ENCODE data around the gene TSC22D2. TPM values are rescaled to one million over a fixed set of nuclear protein-coding genes. Genes with fewer than 3 reads are reported as not detected.
A peak's percentile ranks its signal among the peaks of the same experiment; 100 is the strongest.

Gene TSC22D2
- total RNA-seq, 1 experiment from 2014 or later: 20.0 TPM

DNA sequence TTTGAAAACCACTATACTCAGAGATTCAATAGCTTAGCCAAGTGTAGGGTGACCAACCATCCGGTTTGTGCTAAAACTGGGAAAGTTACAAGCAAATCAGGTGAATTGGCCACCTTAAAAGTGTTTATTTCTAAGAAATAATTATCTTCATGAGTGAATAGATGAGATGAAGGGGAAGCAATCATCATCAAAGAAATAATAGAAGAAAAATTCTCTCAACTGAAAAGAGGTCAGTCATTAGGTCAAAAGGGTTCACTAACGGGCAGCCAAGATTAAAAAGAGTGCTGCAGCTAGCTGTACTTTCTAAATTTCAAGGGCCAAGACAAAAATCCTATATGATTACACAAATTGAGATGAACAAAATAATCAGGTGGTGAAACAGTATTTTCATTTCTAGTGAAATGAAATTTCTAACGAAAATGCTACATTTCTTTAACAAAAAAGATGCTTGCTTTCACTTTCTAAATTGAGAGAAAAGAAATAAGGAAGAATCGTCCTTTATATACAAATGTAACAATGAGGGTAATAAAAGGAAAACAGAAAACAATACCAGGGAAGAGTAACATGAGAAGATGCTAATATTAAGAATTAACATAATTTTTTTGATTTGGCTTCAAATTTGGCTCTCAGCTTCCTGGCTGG is 34.7 kb upstream of the TSC22D2 start:
- Histone ChIP-seq H3K4me2 (ENCODE audit: low read length) (no peak overlapping the region), H3K9me2 (ENCODE audit: insufficient read depth) (no peaks in the 10 kb centered on the region), H3K27me3 (ENCODE audit: insufficient read depth, low read length) (no peaks in the 10 kb centered on the region), H3K4me3 (replicated peaks in 1 of 2; ENCODE audit: low read depth in 1 of 2, low read length in 2 of 2) (no peak overlapping the region), H3K4me1 (ENCODE audit: control insufficient read depth in 1 of 2, insufficient read depth in 2 of 2, low read length in 2 of 2) (peaks cover 36 to 52% of the 10 kb centered on the region in 2 experiments), H4K20me1 (ENCODE audit: insufficient read depth) (no peaks in the 10 kb centered on the region), H2AFZ (ENCODE audit: low read depth, low read length, poor library complexity, severe bottlenecking) (peak overlapping the region; percentile 19), H3K9me3 (ENCODE audit: control insufficient read depth in 1 of 2, insufficient read depth in 1 of 2, low read depth in 1 of 2, low read length in 2 of 2) (no peaks in the 10 kb centered on the region), H3K27ac (ENCODE audit: low read depth, low read length) (no peak overlapping the region), H3K9ac (ENCODE audit: low read length) (no peak overlapping the region), H3K36me3 (ENCODE audit: control insufficient read depth in 1 of 2, insufficient read depth in 2 of 2, low read length in 2 of 2) (no peaks in the 10 kb centered on the region), H3K79me2 (ENCODE audit: insufficient read depth, low read length) (no peaks in the 10 kb centered on the region)
- no peak for TF ChIP-seq POLR2AphosphoS5 (IDR thresholded peaks at IDR 0.05; ENCODE audit: low read depth, low read length)
- TF ChIP-seq FOSL1 (IDR thresholded peaks at IDR 0.05; ENCODE audit: low read depth): no peak
- no peak for TF ChIP-seq JUND (IDR thresholded peaks at IDR 0.05)
- no peak for TF ChIP-seq ZFX (IDR thresholded peaks at IDR 0.05)
- TF ChIP-seq CBX3 (IDR thresholded peaks at IDR 0.05; ENCODE audit: low read depth): no peak
- no peak for TF ChIP-seq YY1 (IDR thresholded peaks at IDR 0.05; ENCODE audit: extremely low read depth, insufficient replicate concordance, low read depth, low read length)
- no peak for TF ChIP-seq EGR1 (IDR thresholded peaks at IDR 0.05; ENCODE audit: low read depth)
- TF ChIP-seq, protein P1, sequence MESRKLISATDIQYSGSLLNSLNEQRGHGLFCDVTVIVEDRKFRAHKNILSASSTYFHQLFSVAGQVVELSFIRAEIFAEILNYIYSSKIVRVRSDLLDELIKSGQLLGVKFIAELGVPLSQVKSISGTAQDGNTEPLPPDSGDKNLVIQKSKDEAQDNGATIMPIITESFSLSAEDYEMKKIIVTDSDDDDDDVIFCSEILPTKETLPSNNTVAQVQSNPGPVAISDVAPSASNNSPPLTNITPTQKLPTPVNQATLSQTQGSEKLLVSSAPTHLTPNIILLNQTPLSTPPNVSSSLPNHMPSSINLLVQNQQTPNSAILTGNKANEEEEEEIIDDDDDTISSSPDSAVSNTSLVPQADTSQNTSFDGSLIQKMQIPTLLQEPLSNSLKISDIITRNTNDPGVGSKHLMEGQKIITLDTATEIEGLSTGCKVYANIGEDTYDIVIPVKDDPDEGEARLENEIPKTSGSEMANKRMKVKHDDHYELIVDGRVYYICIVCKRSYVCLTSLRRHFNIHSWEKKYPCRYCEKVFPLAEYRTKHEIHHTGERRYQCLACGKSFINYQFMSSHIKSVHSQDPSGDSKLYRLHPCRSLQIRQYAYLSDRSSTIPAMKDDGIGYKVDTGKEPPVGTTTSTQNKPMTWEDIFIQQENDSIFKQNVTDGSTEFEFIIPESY (IDR thresholded peaks at IDR 0.05; ENCODE audit: extremely low read depth, insufficient replicate concordance, low read length): no peak
- TF ChIP-seq, protein P2, sequence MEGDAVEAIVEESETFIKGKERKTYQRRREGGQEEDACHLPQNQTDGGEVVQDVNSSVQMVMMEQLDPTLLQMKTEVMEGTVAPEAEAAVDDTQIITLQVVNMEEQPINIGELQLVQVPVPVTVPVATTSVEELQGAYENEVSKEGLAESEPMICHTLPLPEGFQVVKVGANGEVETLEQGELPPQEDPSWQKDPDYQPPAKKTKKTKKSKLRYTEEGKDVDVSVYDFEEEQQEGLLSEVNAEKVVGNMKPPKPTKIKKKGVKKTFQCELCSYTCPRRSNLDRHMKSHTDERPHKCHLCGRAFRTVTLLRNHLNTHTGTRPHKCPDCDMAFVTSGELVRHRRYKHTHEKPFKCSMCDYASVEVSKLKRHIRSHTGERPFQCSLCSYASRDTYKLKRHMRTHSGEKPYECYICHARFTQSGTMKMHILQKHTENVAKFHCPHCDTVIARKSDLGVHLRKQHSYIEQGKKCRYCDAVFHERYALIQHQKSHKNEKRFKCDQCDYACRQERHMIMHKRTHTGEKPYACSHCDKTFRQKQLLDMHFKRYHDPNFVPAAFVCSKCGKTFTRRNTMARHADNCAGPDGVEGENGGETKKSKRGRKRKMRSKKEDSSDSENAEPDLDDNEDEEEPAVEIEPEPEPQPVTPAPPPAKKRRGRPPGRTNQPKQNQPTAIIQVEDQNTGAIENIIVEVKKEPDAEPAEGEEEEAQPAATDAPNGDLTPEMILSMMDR (IDR thresholded peaks at IDR 0.05 in 2 of 3, conservative IDR thresholded peaks at IDR 0.05 in 1 of 3; ENCODE audit: borderline replicate concordance in 1 of 3, insufficient read depth in 1 of 3, low read depth in 2 of 3, low read length in 2 of 3): no peak
- POLR2A ChIA-PET: interaction anchor here (1.0 kb wide), 1 partner anchor 35 kb away, joined by 3 read pairs; the partner anchor contains the start of gene TSC22D2
- DNase-seq (ENCODE audit: low read depth, low spot score) (no peak), ATAC-seq (no peak)
- RAD21 ChIA-PET (ENCODE audit: low non-redundant PET in 1 of 2, low total read pairs in 2 of 2, uncharacterized antibody in 2 of 2, unreplicated experiment in 2 of 2): interaction anchor here in 1 of 2 experiments (0.9 kb wide), 1 partner anchor 135 kb away, joined by 3 read pairs; no protein-coding TSS in a partner anchor
- intact Hi-C loops (cut with micrococcal nuclease): loop anchor here (5.0 kb wide), 1 partner anchor 34 kb away; the partner anchor contains the start of gene TSC22D2
- CTCF ChIA-PET: interaction anchor here (1.0 to 2.0 kb wide), 2 partner anchors 25 to 35 kb away, joined by 3 to 4 read pairs; partner anchors contain the start of gene TSC22D2
- no TSS peak for BruUV-seq (replicated peaks)

Data from HCT116 (cell line).